ENCODE measurements around the gene AKR1B15.

DNA sequence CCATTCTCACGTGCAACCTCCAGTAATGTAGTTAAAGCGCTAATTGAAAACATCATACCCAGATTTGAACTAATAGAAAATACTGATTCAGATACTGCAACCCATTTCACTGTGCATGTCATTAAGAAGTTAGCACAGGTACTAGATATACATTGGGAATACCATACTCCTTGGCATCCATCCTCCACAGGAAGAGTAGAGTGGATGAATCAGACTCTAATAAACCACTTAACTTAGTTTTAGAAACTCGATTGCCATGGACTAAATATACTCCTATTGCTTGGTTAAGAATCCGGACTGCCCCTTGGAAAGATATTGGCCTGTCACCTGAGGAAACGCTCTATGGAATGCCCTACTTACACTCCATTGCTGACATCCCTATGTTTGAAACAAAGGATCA, 9.5 kb downstream of the AKR1B15 start:
- TF ChIP-seq, protein P1, sequence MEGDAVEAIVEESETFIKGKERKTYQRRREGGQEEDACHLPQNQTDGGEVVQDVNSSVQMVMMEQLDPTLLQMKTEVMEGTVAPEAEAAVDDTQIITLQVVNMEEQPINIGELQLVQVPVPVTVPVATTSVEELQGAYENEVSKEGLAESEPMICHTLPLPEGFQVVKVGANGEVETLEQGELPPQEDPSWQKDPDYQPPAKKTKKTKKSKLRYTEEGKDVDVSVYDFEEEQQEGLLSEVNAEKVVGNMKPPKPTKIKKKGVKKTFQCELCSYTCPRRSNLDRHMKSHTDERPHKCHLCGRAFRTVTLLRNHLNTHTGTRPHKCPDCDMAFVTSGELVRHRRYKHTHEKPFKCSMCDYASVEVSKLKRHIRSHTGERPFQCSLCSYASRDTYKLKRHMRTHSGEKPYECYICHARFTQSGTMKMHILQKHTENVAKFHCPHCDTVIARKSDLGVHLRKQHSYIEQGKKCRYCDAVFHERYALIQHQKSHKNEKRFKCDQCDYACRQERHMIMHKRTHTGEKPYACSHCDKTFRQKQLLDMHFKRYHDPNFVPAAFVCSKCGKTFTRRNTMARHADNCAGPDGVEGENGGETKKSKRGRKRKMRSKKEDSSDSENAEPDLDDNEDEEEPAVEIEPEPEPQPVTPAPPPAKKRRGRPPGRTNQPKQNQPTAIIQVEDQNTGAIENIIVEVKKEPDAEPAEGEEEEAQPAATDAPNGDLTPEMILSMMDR (IDR thresholded peaks at IDR 0.05): no peak
- TF ChIP-seq POLR2A (IDR thresholded peaks at IDR 0.05): no peak
